K562 (cell line): Measurements from ENCODE around the gene STT3B.

Experiments
- CBFA2T2 ChIP-seq: fragments of 450-650 bp; conservative IDR thresholded peaks from 2 replicates; pipeline ENCODE4 v1.6.1; 2017; ENCODE audit warnings: mild to moderate bottlenecking
- DIDO1 ChIP-seq: fragments of 450-650 bp; IDR thresholded peaks from 2 replicates; pipeline ENCODE4 v1.6.1; 2016; ENCODE audit warnings: low read depth, missing biosample characterization, missing genetic modification characterization
- FOXM1 ChIP-seq, 2 experiments: fragments of 450-650 bp in 1 of 2; sonication (generic) in 1 of 2; formaldehyde crosslinking in 1 of 2; IDR thresholded peaks; 2 replicates each; pipeline versions ENCODE4 v1.6.1 to v1.9.0; 2017 to 2022; ENCODE audit warnings: low read depth in 2 of 2, mild to moderate bottlenecking in 2 of 2, missing genetic modification reagents in 1 of 2, moderate library complexity in 1 of 2
- POLR2AphosphoS2 ChIP-seq: IDR thresholded peaks from 2 replicates; pipeline ENCODE4 v1.6.1; 2012; ENCODE audit warnings: low read length, improper control_type of control experiment
- SREBF2 ChIP-seq: sonication (generic); formaldehyde crosslinking; IDR thresholded peaks from 2 replicates; pipeline ENCODE4 v1.4.0; 2020; ENCODE audit warnings: mild to moderate bottlenecking, missing genetic modification reagents
- TF ChIP-seq, protein P1 (sequence below): sonication (generic); IDR thresholded peaks from 2 replicates; pipeline ENCODE4 v1.6.1; 2016

GRCh38 chr3:31516757-31517156 is 16.0 kb upstream of the STT3B start:
- TF ChIP-seq FOXM1 (IDR thresholded peaks at IDR 0.05; ENCODE audit: low read depth) (no peak), FOXM1 (CRISPR knock-in tag; IDR thresholded peaks at IDR 0.05; ENCODE audit: low read depth) (no peak), CBFA2T2 (no peak), POLR2AphosphoS2 (no peak), DIDO1 (tag) (no peak), SREBF2 (CRISPR knock-in tag) (no peak)
- TF ChIP-seq, protein P1, sequence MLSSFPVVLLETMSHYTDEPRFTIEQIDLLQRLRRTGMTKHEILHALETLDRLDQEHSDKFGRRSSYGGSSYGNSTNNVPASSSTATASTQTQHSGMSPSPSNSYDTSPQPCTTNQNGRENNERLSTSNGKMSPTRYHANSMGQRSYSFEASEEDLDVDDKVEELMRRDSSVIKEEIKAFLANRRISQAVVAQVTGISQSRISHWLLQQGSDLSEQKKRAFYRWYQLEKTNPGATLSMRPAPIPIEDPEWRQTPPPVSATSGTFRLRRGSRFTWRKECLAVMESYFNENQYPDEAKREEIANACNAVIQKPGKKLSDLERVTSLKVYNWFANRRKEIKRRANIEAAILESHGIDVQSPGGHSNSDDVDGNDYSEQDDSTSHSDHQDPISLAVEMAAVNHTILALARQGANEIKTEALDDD: no peak
